WTC11 (cell line): ENCODE measurements around the gene TFAP2D.

Source experiments
- CBFB ChIP-seq: sonication (generic); formaldehyde crosslinking; IDR thresholded peaks from 2 replicates; pipeline ENCODE4 v1.8.1; 2022; ENCODE audit warnings: mild to moderate bottlenecking, low read depth, missing genetic modification reagents
- EMX1 ChIP-seq: fragments of 250-450 bp; sonication (Bioruptor Pico); IDR thresholded peaks from 2 replicates; pipeline ENCODE4 v1.8.0; 2021; ENCODE audit warnings: mild to moderate bottlenecking
- ETV6 ChIP-seq: sonication (generic); formaldehyde crosslinking; IDR thresholded peaks from 2 replicates; pipeline ENCODE4 v1.8.1; 2022; ENCODE audit warnings: mild to moderate bottlenecking, missing genetic modification reagents
- MYBL2 ChIP-seq: sonication (generic); formaldehyde crosslinking; IDR thresholded peaks from 2 replicates; pipeline ENCODE4 v1.8.1; 2023; ENCODE audit warnings: mild to moderate bottlenecking, moderate library complexity, missing genetic modification reagents
- TF ChIP-seq, protein P1 (sequence below): sonication (generic); formaldehyde crosslinking; IDR thresholded peaks from 2 replicates; pipeline ENCODE4 v1.8.0; 2022; ENCODE audit warnings: mild to moderate bottlenecking, missing genetic modification reagents
- TF ChIP-seq, protein P2 (sequence below): sonication (generic); formaldehyde crosslinking; IDR thresholded peaks from 2 replicates; pipeline ENCODE4 v1.8.0; 2023; ENCODE audit warnings: missing genetic modification reagents
- TF ChIP-seq, protein P3 (sequence below): sonication (generic); formaldehyde crosslinking; IDR thresholded peaks from 2 replicates; pipeline ENCODE4 v1.8.1; 2023; ENCODE audit warnings: mild to moderate bottlenecking, missing genetic modification reagents, moderate library complexity
- TF ChIP-seq, protein P4 (sequence below): sonication (generic); formaldehyde crosslinking; IDR thresholded peaks from 2 replicates; pipeline ENCODE4 v1.8.0; 2023; ENCODE audit warnings: missing genetic modification reagents, mild to moderate bottlenecking, borderline replicate concordance
- TF ChIP-seq, protein P5 (sequence below): fragments of 200-600 bp; IDR thresholded peaks from 2 replicates; pipeline ENCODE4 v1.8.0; 2022; ENCODE audit warnings: antibody characterized with exemption
- TF ChIP-seq, protein P6 (sequence below): sonication (generic); formaldehyde crosslinking; IDR thresholded peaks from 2 replicates; pipeline ENCODE4 v1.8.1; 2023; ENCODE audit warnings: mild to moderate bottlenecking, missing genetic modification reagents

DNA sequence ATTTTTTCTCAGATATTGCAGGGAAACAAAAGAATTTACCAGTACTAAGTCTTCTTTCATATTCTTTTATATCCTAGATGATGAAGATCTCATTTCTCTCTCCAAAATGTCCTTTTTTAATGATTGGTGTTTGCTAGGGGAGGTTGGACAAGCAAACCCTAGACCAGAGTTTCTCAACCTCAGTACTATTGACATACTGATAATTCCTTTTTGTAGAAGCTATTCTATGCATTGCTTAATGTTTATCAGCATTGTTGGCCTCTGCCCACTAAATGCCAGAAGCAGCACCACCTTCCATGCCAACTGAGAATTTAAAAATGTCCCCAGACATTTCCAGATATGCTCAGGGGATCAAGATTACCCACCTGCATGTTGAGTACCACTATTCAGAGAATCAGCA lies 91.0 kb downstream of the TFAP2D start:
- TF ChIP-seq, protein P1, sequence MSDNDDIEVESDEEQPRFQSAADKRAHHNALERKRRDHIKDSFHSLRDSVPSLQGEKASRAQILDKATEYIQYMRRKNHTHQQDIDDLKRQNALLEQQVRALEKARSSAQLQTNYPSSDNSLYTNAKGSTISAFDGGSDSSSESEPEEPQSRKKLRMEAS (CRISPR knock-in tag): no peak
- TF ChIP-seq, protein P2, sequence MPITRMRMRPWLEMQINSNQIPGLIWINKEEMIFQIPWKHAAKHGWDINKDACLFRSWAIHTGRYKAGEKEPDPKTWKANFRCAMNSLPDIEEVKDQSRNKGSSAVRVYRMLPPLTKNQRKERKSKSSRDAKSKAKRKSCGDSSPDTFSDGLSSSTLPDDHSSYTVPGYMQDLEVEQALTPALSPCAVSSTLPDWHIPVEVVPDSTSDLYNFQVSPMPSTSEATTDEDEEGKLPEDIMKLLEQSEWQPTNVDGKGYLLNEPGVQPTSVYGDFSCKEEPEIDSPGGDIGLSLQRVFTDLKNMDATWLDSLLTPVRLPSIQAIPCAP (CRISPR knock-in tag): no peak
- no peak for TF ChIP-seq ETV6 (CRISPR knock-in tag)
- no peak for TF ChIP-seq MYBL2 (CRISPR knock-in tag)
- no peak for TF ChIP-seq EMX1 (CRISPR knock-in tag)
- no peak for TF ChIP-seq CBFB
- TF ChIP-seq, protein P3, sequence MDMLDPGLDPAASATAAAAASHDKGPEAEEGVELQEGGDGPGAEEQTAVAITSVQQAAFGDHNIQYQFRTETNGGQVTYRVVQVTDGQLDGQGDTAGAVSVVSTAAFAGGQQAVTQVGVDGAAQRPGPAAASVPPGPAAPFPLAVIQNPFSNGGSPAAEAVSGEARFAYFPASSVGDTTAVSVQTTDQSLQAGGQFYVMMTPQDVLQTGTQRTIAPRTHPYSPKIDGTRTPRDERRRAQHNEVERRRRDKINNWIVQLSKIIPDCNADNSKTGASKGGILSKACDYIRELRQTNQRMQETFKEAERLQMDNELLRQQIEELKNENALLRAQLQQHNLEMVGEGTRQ (CRISPR knock-in tag): no peak
- TF ChIP-seq, protein P4, sequence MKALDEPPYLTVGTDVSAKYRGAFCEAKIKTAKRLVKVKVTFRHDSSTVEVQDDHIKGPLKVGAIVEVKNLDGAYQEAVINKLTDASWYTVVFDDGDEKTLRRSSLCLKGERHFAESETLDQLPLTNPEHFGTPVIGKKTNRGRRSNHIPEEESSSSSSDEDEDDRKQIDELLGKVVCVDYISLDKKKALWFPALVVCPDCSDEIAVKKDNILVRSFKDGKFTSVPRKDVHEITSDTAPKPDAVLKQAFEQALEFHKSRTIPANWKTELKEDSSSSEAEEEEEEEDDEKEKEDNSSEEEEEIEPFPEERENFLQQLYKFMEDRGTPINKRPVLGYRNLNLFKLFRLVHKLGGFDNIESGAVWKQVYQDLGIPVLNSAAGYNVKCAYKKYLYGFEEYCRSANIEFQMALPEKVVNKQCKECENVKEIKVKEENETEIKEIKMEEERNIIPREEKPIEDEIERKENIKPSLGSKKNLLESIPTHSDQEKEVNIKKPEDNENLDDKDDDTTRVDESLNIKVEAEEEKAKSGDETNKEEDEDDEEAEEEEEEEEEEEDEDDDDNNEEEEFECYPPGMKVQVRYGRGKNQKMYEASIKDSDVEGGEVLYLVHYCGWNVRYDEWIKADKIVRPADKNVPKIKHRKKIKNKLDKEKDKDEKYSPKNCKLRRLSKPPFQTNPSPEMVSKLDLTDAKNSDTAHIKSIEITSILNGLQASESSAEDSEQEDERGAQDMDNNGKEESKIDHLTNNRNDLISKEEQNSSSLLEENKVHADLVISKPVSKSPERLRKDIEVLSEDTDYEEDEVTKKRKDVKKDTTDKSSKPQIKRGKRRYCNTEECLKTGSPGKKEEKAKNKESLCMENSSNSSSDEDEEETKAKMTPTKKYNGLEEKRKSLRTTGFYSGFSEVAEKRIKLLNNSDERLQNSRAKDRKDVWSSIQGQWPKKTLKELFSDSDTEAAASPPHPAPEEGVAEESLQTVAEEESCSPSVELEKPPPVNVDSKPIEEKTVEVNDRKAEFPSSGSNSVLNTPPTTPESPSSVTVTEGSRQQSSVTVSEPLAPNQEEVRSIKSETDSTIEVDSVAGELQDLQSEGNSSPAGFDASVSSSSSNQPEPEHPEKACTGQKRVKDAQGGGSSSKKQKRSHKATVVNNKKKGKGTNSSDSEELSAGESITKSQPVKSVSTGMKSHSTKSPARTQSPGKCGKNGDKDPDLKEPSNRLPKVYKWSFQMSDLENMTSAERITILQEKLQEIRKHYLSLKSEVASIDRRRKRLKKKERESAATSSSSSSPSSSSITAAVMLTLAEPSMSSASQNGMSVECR (CRISPR knock-in tag): no peak
- TF ChIP-seq, protein P5, sequence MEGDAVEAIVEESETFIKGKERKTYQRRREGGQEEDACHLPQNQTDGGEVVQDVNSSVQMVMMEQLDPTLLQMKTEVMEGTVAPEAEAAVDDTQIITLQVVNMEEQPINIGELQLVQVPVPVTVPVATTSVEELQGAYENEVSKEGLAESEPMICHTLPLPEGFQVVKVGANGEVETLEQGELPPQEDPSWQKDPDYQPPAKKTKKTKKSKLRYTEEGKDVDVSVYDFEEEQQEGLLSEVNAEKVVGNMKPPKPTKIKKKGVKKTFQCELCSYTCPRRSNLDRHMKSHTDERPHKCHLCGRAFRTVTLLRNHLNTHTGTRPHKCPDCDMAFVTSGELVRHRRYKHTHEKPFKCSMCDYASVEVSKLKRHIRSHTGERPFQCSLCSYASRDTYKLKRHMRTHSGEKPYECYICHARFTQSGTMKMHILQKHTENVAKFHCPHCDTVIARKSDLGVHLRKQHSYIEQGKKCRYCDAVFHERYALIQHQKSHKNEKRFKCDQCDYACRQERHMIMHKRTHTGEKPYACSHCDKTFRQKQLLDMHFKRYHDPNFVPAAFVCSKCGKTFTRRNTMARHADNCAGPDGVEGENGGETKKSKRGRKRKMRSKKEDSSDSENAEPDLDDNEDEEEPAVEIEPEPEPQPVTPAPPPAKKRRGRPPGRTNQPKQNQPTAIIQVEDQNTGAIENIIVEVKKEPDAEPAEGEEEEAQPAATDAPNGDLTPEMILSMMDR: no peak
- TF ChIP-seq, protein P6, sequence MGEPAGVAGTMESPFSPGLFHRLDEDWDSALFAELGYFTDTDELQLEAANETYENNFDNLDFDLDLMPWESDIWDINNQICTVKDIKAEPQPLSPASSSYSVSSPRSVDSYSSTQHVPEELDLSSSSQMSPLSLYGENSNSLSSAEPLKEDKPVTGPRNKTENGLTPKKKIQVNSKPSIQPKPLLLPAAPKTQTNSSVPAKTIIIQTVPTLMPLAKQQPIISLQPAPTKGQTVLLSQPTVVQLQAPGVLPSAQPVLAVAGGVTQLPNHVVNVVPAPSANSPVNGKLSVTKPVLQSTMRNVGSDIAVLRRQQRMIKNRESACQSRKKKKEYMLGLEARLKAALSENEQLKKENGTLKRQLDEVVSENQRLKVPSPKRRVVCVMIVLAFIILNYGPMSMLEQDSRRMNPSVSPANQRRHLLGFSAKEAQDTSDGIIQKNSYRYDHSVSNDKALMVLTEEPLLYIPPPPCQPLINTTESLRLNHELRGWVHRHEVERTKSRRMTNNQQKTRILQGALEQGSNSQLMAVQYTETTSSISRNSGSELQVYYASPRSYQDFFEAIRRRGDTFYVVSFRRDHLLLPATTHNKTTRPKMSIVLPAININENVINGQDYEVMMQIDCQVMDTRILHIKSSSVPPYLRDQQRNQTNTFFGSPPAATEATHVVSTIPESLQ (CRISPR knock-in tag): no peak
